Measurements from ENCODE around the gene NAA80.

NAA80 gene

GRCh38 chr3:50254577-50255250 lies 44.5 kb downstream of the NAA80 start:
- peak; percentile 86 for DNase-seq (ENCODE audit: low read depth)
- no peak for TF ChIP-seq CTCF (IDR thresholded peaks at IDR 0.05; ENCODE audit: low read length, missing control alignments)
- H3K4me3 ChIP-seq (replicated peaks; ENCODE audit: low read depth, low read length): no peak overlapping the region

GRCh38 chr3:50251220-50251619 lies 48.0 kb downstream of the NAA80 start:
- peak; percentile 84 for DNase-seq (ENCODE audit: low read depth)
- no peak for TF ChIP-seq CTCF (IDR thresholded peaks at IDR 0.05; ENCODE audit: low read length, missing control alignments)
- no peak overlapping the region for H3K4me3 ChIP-seq (replicated peaks; ENCODE audit: low read depth, low read length)

GRCh38 chr3:50250514-50250913 lies 48.7 kb downstream of the NAA80 start:
- no peak for DNase-seq (ENCODE audit: low read depth)
- no peak for TF ChIP-seq CTCF (IDR thresholded peaks at IDR 0.05; ENCODE audit: low read length, missing control alignments)
- no peak overlapping the region for H3K4me3 ChIP-seq (replicated peaks; ENCODE audit: low read depth, low read length)

GRCh38 chr3:50249457-50249856 lies 49.7 kb downstream of the NAA80 start:
- H3K4me3 ChIP-seq (replicated peaks; ENCODE audit: low read depth, low read length): no peak overlapping the region
- no peak for TF ChIP-seq CTCF (IDR thresholded peaks at IDR 0.05; ENCODE audit: low read length, missing control alignments)

GRCh38 chr3:50248387-50248786 lies 50.8 kb downstream of the NAA80 start:
- no peak for TF ChIP-seq CTCF (IDR thresholded peaks at IDR 0.05; ENCODE audit: low read length, missing control alignments)
- no peak for DNase-seq (ENCODE audit: low read depth)
- H3K4me3 ChIP-seq (replicated peaks; ENCODE audit: low read depth, low read length): no peak overlapping the region

More at GRCh38 chr3:50249457-50249856, 49.7 kb downstream of the NAA80 start:
- DNase-seq (ENCODE audit: low read depth): no peak

GRCh38 chr3:50246517-50246954 lies 52.7 kb downstream of the NAA80 start:
- DNase-seq (ENCODE audit: low read depth): peak; percentile 93
- no peak for TF ChIP-seq CTCF (IDR thresholded peaks at IDR 0.05; ENCODE audit: low read length, missing control alignments)
- peak overlapping the region; percentile 11 for H3K4me3 ChIP-seq (replicated peaks; ENCODE audit: low read depth, low read length)
